ENCODE results near the gene NPB.

NPB gene

DNA sequence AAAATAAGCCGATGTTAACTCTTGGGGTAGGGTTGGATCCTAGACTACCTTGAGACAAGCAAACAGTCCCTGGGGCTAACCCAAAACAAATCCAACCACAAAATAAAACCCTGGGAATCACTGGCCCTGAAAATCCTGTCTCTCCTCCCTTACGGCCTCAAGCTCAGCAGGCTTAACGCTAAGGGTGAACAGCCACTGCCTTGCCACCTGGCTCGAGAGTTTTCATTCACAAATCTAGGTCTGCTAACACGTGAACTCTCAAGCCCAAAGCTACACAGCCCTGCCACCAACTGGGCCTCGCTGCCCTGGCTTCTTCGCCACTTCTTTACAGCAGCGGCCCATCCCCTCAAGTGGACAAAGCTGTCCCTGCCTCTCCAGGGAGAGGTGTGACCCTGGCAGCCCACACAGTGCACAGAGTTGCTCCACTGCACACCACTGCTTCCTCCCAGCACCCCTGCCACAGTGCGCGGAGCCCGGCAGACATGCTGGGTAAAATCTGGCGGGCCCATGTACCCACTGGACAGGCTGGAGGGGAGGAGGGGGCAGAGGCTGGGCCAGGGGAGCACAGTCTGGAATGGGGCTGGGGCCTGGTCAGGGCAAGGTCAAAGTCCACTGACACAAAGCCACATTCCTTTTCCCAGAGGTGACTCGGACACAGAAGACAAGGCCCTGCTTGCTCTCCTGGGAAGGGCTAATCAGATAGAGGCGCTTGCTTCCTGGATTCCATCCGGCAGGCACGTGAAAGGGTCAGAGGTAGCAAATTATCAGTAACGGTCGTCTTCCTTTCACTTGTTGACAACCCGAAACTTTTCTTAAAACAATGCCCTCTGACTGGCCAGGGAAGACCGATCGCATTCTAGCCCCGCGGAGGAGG lies 8.2 kb downstream of the NPB start:
- Histone ChIP-seq H3K9me3 (ENCODE audit: control insufficient read depth, insufficient read depth, low read depth, low read length) (no peaks in the 10 kb centered on the region), H3K4me3 (ENCODE audit: low read depth, low read length) (peak overlapping the region; percentile 52), H3K36me3 (ENCODE audit: control insufficient read depth in 2 of 2, insufficient read depth in 1 of 2, low read length in 2 of 2) (peaks cover 0 to 74% of the 10 kb centered on the region in 2 experiments; a peak in 1 of 3 replicates), H3K27ac (ENCODE audit: extremely low read depth, low read depth, low read length) (peak overlapping the region; percentile 62; the same call in 1 of the 2 replicates), H3K4me1 (ENCODE audit: control insufficient read depth, insufficient read depth, low read length) (peaks cover 7% of the 10 kb centered on the region)
- ChIA-PET POLR2A (interaction anchor here (0.9 to 1.8 kb wide), 8 partner anchors 9 to 112 kb away, joined by 3 to 6 read pairs (median 3); partner anchors contain the start of genes CENPX, LRRC45 and MCRIP1), CTCF (interaction anchor here (1.1 kb wide), 1 partner anchor 15 kb away, joined by 3 read pairs; no protein-coding TSS in a partner anchor)
- TF ChIP-seq, protein P1, sequence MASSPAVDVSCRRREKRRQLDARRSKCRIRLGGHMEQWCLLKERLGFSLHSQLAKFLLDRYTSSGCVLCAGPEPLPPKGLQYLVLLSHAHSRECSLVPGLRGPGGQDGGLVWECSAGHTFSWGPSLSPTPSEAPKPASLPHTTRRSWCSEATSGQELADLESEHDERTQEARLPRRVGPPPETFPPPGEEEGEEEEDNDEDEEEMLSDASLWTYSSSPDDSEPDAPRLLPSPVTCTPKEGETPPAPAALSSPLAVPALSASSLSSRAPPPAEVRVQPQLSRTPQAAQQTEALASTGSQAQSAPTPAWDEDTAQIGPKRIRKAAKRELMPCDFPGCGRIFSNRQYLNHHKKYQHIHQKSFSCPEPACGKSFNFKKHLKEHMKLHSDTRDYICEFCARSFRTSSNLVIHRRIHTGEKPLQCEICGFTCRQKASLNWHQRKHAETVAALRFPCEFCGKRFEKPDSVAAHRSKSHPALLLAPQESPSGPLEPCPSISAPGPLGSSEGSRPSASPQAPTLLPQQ (tag by site-specific recombination; IDR thresholded peaks at IDR 0.05) = peak; percentile 9; the same call in 1 of the 2 replicates
- TF ChIP-seq KLF7 (tag by site-specific recombination; IDR thresholded peaks at IDR 0.05; ENCODE audit: borderline replicate concordance) = no peak
- TF ChIP-seq ZFP37 (tag by site-specific recombination; IDR thresholded peaks at IDR 0.05) = no peak
- TF ChIP-seq, protein P2, sequence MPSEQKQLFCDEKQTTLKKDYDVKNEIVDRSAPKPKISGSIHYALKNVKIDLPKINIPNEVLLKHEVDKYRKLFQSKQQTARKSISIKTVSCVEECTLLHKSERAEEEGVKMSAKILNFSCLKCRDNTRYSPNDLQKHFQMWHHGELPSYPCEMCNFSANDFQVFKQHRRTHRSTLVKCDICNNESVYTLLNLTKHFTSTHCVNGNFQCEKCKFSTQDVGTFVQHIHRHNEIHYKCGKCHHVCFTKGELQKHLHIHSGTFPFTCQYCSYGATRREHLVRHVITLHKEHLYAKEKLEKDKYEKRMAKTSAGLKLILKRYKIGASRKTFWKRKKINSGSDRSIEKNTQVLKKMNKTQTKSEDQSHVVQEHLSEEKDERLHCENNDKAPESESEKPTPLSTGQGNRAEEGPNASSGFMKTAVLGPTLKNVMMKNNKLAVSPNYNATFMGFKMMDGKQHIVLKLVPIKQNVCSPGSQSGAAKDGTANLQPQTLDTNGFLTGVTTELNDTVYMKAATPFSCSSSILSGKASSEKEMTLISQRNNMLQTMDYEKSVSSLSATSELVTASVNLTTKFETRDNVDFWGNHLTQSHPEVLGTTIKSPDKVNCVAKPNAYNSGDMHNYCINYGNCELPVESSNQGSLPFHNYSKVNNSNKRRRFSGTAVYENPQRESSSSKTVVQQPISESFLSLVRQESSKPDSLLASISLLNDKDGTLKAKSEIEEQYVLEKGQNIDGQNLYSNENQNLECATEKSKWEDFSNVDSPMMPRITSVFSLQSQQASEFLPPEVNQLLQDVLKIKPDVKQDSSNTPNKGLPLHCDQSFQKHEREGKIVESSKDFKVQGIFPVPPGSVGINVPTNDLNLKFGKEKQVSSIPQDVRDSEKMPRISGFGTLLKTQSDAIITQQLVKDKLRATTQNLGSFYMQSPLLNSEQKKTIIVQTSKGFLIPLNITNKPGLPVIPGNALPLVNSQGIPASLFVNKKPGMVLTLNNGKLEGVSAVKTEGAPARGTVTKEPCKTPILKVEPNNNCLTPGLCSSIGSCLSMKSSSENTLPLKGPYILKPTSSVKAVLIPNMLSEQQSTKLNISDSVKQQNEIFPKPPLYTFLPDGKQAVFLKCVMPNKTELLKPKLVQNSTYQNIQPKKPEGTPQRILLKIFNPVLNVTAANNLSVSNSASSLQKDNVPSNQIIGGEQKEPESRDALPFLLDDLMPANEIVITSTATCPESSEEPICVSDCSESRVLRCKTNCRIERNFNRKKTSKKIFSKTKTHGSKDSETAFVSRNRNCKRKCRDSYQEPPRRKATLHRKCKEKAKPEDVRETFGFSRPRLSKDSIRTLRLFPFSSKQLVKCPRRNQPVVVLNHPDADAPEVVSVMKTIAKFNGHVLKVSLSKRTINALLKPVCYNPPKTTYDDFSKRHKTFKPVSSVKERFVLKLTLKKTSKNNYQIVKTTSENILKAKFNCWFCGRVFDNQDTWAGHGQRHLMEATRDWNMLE (tag by site-specific recombination; conservative IDR thresholded peaks at IDR 0.05; ENCODE audit: low read depth) = no peak
- no peak for TF ChIP-seq ZNF211 (tag by site-specific recombination; IDR thresholded peaks at IDR 0.05; ENCODE audit: low read depth)
- TF ChIP-seq ZNF585B (tag by site-specific recombination; IDR thresholded peaks at IDR 0.05) = no peak
- TF ChIP-seq, protein P3, sequence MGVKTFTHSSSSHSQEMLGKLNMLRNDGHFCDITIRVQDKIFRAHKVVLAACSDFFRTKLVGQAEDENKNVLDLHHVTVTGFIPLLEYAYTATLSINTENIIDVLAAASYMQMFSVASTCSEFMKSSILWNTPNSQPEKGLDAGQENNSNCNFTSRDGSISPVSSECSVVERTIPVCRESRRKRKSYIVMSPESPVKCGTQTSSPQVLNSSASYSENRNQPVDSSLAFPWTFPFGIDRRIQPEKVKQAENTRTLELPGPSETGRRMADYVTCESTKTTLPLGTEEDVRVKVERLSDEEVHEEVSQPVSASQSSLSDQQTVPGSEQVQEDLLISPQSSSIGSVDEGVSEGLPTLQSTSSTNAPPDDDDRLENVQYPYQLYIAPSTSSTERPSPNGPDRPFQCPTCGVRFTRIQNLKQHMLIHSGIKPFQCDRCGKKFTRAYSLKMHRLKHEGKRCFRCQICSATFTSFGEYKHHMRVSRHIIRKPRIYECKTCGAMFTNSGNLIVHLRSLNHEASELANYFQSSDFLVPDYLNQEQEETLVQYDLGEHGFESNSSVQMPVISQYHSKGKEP (tag by site-specific recombination; IDR thresholded peaks at IDR 0.05) = peak; percentile 13; the same call in 1 of the 2 replicates
- TF ChIP-seq SCRT2 (tag by site-specific recombination; IDR thresholded peaks at IDR 0.05) = peak; percentile 76
- TF ChIP-seq, protein P4, sequence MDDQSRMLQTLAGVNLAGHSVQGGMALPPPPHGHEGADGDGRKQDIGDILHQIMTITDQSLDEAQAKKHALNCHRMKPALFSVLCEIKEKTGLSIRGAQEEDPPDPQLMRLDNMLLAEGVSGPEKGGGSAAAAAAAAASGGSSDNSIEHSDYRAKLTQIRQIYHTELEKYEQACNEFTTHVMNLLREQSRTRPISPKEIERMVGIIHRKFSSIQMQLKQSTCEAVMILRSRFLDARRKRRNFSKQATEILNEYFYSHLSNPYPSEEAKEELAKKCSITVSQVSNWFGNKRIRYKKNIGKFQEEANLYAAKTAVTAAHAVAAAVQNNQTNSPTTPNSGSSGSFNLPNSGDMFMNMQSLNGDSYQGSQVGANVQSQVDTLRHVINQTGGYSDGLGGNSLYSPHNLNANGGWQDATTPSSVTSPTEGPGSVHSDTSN (CRISPR knock-in tag; IDR thresholded peaks at IDR 0.05) = 0 out of 2 replicates have a peak, but pooled peaks have one; percentile 11
- no peak for TF ChIP-seq ZNF292 (tag by site-specific recombination; IDR thresholded peaks at IDR 0.05; ENCODE audit: borderline replicate concordance, low read depth)

DNA sequence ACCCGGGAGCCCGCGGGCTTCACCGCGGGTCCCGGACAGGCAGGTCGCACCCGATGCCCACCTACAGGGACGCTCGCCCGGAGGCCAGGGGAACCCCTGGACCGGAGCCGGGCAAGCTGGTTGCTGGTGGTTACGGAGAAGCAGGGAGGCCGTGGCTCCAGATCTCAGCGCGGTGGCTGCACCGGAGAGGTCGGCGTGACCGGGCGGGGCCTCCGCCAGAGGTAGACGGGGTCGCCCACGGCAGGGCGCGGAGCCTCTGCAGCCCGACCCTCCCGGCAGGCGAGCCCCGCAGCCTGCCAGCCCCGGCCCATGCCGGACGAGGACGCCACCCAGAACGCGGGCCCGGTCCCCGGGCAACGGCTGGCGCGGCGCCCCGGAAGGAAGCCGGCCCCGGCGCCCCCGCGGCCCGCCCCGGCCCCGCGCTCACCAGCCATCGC lies 8.8 kb downstream of the NPB start:
- Histone ChIP-seq H3K9me3 (ENCODE audit: control insufficient read depth, insufficient read depth, low read depth, low read length) (no peaks in the 10 kb centered on the region), H3K4me1 (ENCODE audit: control insufficient read depth, insufficient read depth, low read length) (peaks cover 7% of the 10 kb centered on the region), H3K4me3 (ENCODE audit: low read depth, low read length) (peak overlapping the region; percentile 52), H3K36me3 (ENCODE audit: control insufficient read depth in 2 of 2, insufficient read depth in 1 of 2, low read length in 2 of 2) (peaks cover 0 to 74% of the 10 kb centered on the region in 2 experiments; a peak in 1 of 3 replicates), H3K27ac (ENCODE audit: extremely low read depth, low read depth, low read length) (peak overlapping the region; percentile 62; the same call in 1 of the 2 replicates)
- ChIA-PET POLR2A (interaction anchor here (1.3 to 2.0 kb wide), 4 partner anchors 16 to 112 kb away, joined by 3 to 10 read pairs (median 4); partner anchors contain the start of genes CENPX, LRRC45 and MAFG), CTCF (interaction anchor here (1.1 kb wide), 1 partner anchor 15 kb away, joined by 3 read pairs; no protein-coding TSS in a partner anchor)
- no peak for TF ChIP-seq ZNF211 (tag by site-specific recombination; IDR thresholded peaks at IDR 0.05; ENCODE audit: low read depth)
- TF ChIP-seq ZFP37 (tag by site-specific recombination; IDR thresholded peaks at IDR 0.05) = no peak
- TF ChIP-seq RBAK (tag by site-specific recombination; IDR thresholded peaks at IDR 0.05) = no peak
- no peak for TF ChIP-seq ZNF366 (tag by site-specific recombination; conservative IDR thresholded peaks at IDR 0.05)
- no peak for TF ChIP-seq ZNF830 (tag by site-specific recombination; IDR thresholded peaks at IDR 0.05; ENCODE audit: low read depth)
- no peak for TF ChIP-seq SALL2 (tag by site-specific recombination; IDR thresholded peaks at IDR 0.05; ENCODE audit: borderline replicate concordance)
- peak; percentile 65 for TF ChIP-seq GLIS2 (tag by site-specific recombination; IDR thresholded peaks at IDR 0.05)
- TF ChIP-seq GLIS1 (tag by site-specific recombination; IDR thresholded peaks at IDR 0.05) = peak; percentile 71
- TF ChIP-seq ZBTB21 (tag by site-specific recombination; IDR thresholded peaks at IDR 0.05) = no peak
- TF ChIP-seq ZNF24 (tag by site-specific recombination; IDR thresholded peaks at IDR 0.05) = no peak
- TF ChIP-seq, protein P5, sequence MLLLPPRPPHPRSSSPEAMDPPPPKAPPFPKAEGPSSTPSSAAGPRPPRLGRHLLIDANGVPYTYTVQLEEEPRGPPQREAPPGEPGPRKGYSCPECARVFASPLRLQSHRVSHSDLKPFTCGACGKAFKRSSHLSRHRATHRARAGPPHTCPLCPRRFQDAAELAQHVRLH (tag by site-specific recombination; IDR thresholded peaks at IDR 0.05) = no peak
- TF ChIP-seq ZNF350 (tag by site-specific recombination; IDR thresholded peaks at IDR 0.05) = no peak
- TF ChIP-seq ZNF548 (tag by site-specific recombination; IDR thresholded peaks at IDR 0.05) = no peak
- TF ChIP-seq IKZF3 (tag by site-specific recombination; IDR thresholded peaks at IDR 0.05) = no peak
- no peak for TF ChIP-seq GLI2 (tag by site-specific recombination; IDR thresholded peaks at IDR 0.05; ENCODE audit: borderline replicate concordance, low read depth)
